Measurements from ENCODE around the gene LRRC75A. TPM values are rescaled to one million over a fixed set of nuclear protein-coding genes. Genes with fewer than 3 reads are reported as not detected.

The LRRC75A gene
- total RNA-seq, 1 experiment from 2014 or later: 10.1 TPM

- no peak overlapping the region for H4K5ac ChIP-seq (ENCODE audit: insufficient read length, low read depth, low read length)
- H3K27me3 ChIP-seq (ENCODE audit: insufficient read depth, low read length): no peaks in the 10 kb centered on the region
- H3K4ac ChIP-seq (ENCODE audit: low read depth, low read length): no peak overlapping the region
- H2AK5ac ChIP-seq (ENCODE audit: insufficient read length, low read length): no peak overlapping the region
- no peak overlapping the region; the same call in 1 of the 2 replicates for H3K14ac ChIP-seq (ENCODE audit: insufficient read depth, low read length)
- Mint-ChIP-seq H3K36me3 (ENCODE audit: insufficient read depth in 1 of 3, low read depth in 3 of 3) (no peaks in the 10 kb centered on the region; a peak in 2 of 7 replicates), H3K4me1 (peaks cover 54 to 56% of the 10 kb centered on the region in 2 experiments), H3K9me3 (no peaks in the 10 kb centered on the region), H3K27me3 (ENCODE audit: low read depth) (peaks cover 30% of the 10 kb centered on the region), H3K4me3 (peak overlapping the region; percentile 69 to 83), H3K27ac (0 out of 7 replicates have a peak overlapping the region, but pooled peaks of 1 of the 3 experiments have one; percentile 60)
- H3K18ac ChIP-seq (ENCODE audit: insufficient read length, low read depth, low read length): no peak overlapping the region
- no peaks in the 10 kb centered on the region; the same call in 1 of the 2 replicates for H3K79me2 ChIP-seq (ENCODE audit: insufficient read depth, low read length)
- no peak overlapping the region for H2BK20ac ChIP-seq (ENCODE audit: low read depth, low read length, poor library complexity, severe bottlenecking)
- H3K56ac ChIP-seq (ENCODE audit: insufficient read length, low read depth, low read length): no peak overlapping the region
- peaks cover 8% of the 10 kb centered on the region; the same call in 1 of the 2 replicates for H3K4me1 ChIP-seq (ENCODE audit: insufficient read depth, low read length)
- peak; percentile 57 for DNase-seq
- no peak overlapping the region for H2BK120ac ChIP-seq (ENCODE audit: low read depth, low read length, poor library complexity, severe bottlenecking)
- H3K79me1 ChIP-seq (ENCODE audit: insufficient read depth, low read depth, low read length, poor library complexity, severe bottlenecking): no peaks in the 10 kb centered on the region
- H4K8ac ChIP-seq (replicated peaks; ENCODE audit: insufficient read length, low read depth, low read length): no peak overlapping the region
- no peak overlapping the region for H3K23ac ChIP-seq (ENCODE audit: insufficient read length, low read depth, low read length)
- no peak overlapping the region for H4K91ac ChIP-seq (ENCODE audit: insufficient read length, low read depth, low read length)
- no peaks in the 10 kb centered on the region for H4K20me1 ChIP-seq (ENCODE audit: control insufficient read depth, insufficient read depth, insufficient read length)
- no peak overlapping the region for H2BK5ac ChIP-seq (ENCODE audit: insufficient read length, low read length)
- no peak overlapping the region for H2BK15ac ChIP-seq (ENCODE audit: low read depth, low read length)
- H3K9ac ChIP-seq (ENCODE audit: extremely low read depth, insufficient read length, low read length): no peak overlapping the region
- peak overlapping the region; percentile 44 for H3K4me2 ChIP-seq (ENCODE audit: insufficient read depth, insufficient read length, low read length)
- WGBS (ENCODE audit: extremely low coverage, insufficient read length, low lambda C conversion rate): no CpG with 5 or more reads among the region's 27 CpGs
- H2BK12ac ChIP-seq (ENCODE audit: insufficient read length, low read depth, low read length): no peak overlapping the region
- TF ChIP-seq, protein P1, sequence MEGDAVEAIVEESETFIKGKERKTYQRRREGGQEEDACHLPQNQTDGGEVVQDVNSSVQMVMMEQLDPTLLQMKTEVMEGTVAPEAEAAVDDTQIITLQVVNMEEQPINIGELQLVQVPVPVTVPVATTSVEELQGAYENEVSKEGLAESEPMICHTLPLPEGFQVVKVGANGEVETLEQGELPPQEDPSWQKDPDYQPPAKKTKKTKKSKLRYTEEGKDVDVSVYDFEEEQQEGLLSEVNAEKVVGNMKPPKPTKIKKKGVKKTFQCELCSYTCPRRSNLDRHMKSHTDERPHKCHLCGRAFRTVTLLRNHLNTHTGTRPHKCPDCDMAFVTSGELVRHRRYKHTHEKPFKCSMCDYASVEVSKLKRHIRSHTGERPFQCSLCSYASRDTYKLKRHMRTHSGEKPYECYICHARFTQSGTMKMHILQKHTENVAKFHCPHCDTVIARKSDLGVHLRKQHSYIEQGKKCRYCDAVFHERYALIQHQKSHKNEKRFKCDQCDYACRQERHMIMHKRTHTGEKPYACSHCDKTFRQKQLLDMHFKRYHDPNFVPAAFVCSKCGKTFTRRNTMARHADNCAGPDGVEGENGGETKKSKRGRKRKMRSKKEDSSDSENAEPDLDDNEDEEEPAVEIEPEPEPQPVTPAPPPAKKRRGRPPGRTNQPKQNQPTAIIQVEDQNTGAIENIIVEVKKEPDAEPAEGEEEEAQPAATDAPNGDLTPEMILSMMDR (conservative IDR thresholded peaks at IDR 0.05): no peak
- no peak overlapping the region for H2AFZ ChIP-seq (ENCODE audit: low read length)
- H3K27ac ChIP-seq (ENCODE audit: insufficient read length, low read depth, low read length): no peak overlapping the region
- no peaks in the 10 kb centered on the region for H3K9me3 ChIP-seq (ENCODE audit: control insufficient read depth, low read depth, low read length)
- no peak overlapping the region for H3T11ph ChIP-seq (ENCODE audit: low read length)
- peaks cover 8% of the 10 kb centered on the region for H3K23me2 ChIP-seq (ENCODE audit: insufficient read length, low read depth, low read length, poor library complexity, severe bottlenecking)
Measured at GRCh38 chr17:16492613-16493530, 879 bp upstream of the LRRC75A start.
